GM21367 (cell line): Measurements from ENCODE around the gene CEACAM20.
"Not testable (repeated sequence)": the region's sequence is repeated elsewhere in the genome, so short reads cannot be mapped to it uniquely, and the experiment has no call there.

Experiments used
- ATAC-seq: cut with Tn5 transposase; IDR thresholded peaks from one replicate; pipeline ENCODE4 v1.9.1; 2021; ENCODE audit not compliant: unreplicated experiment

The CEACAM20 gene

GRCh38 chr19:44549507-44549906 is 20.0 kb upstream of the CEACAM20 start:
- no peak for ATAC-seq

DNA sequence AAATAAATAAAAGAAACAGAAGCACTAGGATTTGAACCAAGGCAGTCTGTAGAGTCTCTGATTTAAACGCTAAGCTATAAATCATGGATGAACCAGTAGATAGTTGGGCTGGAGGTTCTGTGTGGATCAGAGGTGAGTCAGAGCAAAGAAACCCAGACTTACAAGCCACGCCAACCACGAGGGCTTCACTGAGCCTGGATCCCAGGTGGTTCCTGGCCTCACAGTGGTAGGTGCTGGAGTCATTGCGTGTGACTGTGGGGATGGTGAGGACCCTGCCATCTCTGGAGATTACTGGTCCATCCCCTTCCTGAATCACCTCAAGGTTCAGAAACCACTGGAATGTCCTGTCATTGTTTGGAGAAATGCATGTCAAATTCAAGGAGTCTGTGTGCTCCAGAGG is 19.3 kb upstream of the CEACAM20 start:
- no peak for ATAC-seq

DNA sequence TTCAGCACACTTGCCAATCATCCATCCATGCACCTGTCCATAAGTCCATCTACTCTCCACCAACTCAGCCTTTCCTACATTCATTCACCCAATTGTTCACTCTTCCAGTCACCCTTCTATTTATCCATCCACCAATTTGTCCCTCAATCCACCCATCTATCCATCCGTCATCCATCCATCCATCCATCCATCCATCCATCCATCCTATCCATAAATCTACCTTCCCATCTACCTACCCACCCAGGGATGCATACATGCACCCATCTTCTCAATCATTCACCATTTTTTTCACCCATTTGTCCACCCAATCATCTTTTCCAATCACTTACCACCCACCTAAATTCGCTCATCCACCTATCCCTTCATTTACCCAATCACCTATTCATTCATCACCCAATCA is 14.6 kb upstream of the CEACAM20 start:
- no peak for ATAC-seq

DNA sequence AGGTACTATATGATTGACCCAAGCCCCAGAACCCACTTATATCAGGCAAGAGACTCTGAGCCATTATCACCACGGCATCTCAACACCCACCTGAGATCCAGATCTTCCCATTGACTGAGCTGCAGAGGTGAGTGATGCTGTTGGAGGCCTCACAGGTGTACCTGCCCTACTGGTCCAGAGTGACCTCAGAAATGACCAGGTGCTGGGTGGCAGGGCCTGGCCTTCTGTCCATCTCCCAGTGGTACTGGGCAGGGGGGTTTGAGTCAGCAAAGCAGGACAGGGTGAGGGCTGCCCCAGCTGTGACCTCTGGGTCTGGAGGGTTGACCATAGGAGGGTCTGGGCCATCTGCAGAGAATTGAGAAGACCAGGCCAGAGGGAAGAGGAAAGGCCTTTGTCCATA is 13.2 kb upstream of the CEACAM20 start:
- no peak for ATAC-seq

DNA sequence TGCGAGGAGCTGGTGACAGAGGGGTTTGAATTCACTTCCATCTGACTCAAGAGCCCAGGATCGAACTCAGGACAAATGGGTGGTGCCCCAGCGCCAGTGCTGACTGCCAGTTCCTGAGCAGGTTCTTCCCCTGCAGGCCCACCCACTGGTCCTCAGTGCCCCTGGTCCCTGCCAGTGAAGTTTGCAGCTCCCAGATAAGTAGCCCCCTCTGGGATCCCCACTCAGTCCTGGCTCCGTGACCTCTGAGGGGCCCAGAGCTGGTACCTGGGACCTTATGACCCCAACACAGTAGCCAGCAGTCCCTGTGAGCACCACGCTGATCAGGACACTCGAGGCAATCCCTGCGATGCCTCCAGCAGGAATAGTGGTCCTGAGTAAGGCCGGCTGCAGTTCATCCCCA is 11.3 kb upstream of the CEACAM20 start:
- no peak for ATAC-seq

GRCh38 chr19:44539991-44540390 is 10.5 kb upstream of the CEACAM20 start:
- no peak for ATAC-seq

GRCh38 chr19:44539236-44539826 is 9.9 kb upstream of the CEACAM20 start:
- no peak for ATAC-seq

DNA sequence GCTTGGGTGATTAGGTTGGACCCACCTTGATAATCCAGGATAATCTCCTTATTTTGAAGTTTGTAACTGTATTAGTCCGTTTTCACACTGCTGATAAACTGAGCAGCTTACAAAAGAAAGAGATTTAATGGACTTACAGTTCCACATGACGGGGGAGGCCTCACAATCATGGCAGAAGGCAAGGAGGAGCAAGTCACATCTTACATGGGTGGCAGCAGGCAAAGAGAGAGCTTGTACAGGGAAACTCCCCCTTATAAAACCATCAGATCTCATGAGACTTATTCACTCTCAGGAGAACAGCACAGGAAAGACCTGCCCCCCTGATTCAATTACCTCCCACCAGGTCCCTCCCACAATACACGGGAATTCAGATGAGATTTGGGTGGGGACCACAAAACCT is 5.9 kb upstream of the CEACAM20 start:
- ATAC-seq: not testable (repeated sequence)

DNA sequence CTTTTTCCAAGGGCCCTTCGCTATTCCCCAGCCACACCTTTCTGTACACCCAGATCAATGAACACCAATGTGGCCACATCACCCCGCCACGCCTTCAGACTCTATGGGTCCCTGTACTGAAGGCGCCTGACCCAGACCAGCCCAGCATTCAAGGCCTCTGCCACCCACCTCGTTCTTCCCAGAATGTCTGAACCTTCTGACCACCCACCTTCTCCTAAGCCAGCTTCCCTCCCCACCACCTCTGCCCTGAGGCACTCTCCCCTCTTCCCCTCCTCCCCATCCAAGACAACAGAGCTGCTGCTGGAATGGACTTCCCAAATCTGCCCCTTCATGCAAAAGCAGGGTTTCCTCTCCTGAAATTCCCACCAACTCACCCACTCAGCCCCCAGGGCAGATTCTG is 3.3 kb upstream of the CEACAM20 start:
- no peak for ATAC-seq

- no peak for ATAC-seq
Observed at GRCh38 chr19:44530777-44531176, 1.3 kb upstream of the CEACAM20 start.

DNA sequence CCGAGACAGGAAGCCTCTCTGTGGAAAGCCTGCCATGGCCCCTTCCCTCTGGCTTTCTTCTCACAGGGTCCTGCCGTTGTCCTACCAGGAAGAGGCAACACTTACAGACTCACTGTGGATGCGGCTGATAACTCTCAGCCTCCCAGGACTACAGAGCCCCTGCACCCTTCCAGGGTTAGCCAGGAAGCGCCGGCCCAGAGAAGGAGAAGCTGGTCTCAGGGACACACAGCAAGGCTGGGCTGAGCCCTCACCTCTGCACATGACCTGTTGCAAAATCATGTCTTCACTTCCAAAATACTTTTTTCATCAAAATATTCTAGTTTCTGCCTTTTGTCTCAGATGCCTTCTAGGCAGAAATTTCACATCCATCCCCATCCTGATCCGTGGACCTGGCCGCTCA is 1.9 kb downstream of the CEACAM20 start:
- ATAC-seq: no peak

GRCh38 chr19:44525721-44526430 is 3.6 kb downstream of the CEACAM20 start:
- ATAC-seq: no peak

- no peak for ATAC-seq
Observed at GRCh38 chr19:44521370-44521769, 8.1 kb downstream of the CEACAM20 start.

- ATAC-seq: no peak
Observed at GRCh38 chr19:44517146-44517545, 12.3 kb downstream of the CEACAM20 start.

DNA sequence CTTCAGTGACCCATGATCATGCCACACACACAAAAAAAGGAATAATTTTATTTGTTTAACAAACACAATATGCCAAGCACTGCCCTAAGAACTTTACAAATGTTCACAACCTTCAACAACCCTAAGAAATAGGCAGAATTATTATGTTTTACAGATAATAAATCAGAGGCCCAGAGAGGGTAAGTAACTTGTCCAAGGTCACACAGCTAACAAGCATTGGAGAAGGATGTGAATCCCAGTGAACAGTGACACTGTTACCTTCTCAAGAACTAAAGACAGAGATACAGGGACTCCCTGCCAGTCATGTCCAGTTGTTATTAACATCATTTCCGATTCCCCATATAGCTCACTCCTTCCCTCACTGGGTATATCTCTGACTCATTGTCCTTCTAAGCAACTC is 13.6 kb downstream of the CEACAM20 start:
- no peak for ATAC-seq

DNA sequence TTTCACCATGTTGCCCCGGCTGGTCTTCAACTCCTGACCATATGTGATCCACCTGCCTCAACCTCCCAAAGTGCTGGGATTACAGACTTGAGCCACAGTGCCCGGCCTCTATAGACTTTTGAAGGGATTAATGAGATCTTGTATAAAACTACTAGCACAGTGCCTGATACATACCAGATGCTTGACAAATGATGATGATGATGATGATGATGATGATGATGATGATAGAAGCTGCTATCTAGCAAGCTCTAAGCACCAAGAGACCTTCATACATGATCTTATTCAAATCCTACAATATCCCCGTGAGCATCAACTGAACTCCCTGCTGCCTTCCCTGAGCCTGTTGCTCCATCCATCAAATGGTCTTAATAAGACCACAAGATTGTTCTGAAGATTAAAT is 14.4 kb downstream of the CEACAM20 start:
- no peak for ATAC-seq

GRCh38 chr19:44512326-44513298 is 16.9 kb downstream of the CEACAM20 start:
- ATAC-seq: no peak

DNA sequence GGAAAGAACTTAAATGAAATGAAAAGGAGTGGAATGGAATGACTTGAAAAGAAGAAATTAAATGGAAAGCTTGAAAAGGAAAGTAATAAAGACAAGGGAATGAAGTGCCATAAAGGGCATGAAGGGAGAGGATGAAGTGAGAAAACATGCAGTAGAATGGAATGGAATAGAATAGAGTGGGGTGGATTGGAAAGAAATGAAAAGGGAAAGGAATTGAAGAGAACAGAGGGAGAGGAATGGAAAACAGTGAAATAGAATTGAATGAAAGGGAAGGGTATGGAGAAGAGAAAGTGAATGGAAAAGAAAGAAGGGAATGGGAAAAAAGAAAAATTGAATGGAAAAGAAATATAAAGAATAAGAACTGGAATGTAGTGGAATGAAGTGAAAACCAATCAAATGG is 20.0 kb downstream of the CEACAM20 start:
- ATAC-seq: no peak

DNA sequence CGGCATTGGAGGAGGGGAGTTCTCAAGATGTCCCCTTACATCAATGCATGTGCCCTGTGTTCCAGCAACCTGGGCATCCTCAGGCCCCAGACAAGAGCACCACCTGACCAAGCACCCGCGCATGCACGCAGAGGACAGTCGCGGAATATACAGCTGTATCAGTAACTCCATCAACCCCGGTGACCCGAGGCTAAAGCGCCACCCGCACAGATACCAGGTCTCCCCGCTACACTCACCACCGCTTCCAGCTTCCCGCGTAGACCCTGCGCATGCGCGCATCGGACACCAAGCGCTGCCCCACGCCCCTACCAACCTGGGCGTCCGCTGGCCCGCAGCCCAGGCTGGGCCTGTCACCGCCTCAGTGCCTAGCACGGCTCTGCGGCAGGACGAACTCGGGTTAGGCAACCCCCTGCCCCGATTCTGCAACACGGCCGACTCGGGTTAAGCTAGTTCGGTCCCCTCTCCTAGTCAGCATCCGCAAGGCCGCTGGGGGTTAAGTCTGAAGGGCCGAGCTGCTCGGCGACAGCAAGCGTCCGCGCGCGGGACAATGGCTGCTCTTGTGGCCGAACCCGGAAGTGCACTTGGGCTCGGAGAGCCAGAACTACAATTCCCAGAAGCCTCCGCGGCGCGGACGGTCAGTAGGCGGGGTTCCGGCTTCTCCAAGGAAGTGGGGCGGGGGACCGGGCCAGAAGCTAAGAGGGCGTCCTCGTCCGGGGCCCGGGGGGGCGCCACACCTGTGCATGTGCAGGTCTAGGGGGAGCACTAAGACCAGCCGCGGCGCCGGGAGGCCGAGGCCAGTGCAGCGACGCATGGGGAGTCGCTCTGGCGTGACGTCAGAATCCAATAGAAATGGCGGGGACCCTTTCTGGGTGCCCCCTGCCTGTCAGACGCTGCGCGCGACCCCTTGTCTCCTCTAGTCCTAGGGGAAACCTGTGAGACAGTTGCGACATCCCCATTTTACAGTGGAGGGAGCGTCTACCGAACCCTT is 29.2 kb downstream of the CEACAM20 start, which contains the start of gene ZNF180:
ZNF180 (minus strand) TSS at position 561 of the 988 bp plus-strand sequence. CDS start 3,188 bp downstream, outside the sequence.
- peak; percentile 68 for ATAC-seq

- ATAC-seq: peak; percentile 3
Observed at GRCh38 chr19:44499559-44499958, 29.9 kb downstream of the CEACAM20 start.
